ENCODE measurements around the gene CNTFR.

DNA sequence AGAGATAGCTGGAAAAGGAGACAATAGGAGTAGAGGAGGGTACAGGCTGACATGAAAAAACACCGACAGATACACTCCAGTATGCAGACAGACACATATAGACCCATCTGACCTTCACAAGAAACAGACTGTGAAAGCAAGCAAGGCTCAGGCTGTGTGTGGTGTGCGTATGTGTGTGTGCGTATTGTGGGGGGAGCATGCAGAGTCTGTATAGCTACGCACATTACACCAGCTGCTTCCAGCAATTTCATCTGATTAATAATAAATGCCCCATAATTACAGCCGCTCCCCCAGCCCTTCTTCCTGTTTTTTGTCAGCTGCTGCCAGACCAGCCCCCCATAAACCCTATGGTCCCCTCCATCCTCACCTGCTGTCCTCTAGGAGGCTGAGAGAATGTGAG is 6.7 kb downstream of the CNTFR start:
- TF ChIP-seq, protein P1, sequence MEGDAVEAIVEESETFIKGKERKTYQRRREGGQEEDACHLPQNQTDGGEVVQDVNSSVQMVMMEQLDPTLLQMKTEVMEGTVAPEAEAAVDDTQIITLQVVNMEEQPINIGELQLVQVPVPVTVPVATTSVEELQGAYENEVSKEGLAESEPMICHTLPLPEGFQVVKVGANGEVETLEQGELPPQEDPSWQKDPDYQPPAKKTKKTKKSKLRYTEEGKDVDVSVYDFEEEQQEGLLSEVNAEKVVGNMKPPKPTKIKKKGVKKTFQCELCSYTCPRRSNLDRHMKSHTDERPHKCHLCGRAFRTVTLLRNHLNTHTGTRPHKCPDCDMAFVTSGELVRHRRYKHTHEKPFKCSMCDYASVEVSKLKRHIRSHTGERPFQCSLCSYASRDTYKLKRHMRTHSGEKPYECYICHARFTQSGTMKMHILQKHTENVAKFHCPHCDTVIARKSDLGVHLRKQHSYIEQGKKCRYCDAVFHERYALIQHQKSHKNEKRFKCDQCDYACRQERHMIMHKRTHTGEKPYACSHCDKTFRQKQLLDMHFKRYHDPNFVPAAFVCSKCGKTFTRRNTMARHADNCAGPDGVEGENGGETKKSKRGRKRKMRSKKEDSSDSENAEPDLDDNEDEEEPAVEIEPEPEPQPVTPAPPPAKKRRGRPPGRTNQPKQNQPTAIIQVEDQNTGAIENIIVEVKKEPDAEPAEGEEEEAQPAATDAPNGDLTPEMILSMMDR (IDR thresholded peaks at IDR 0.05; ENCODE audit: insufficient read depth, low read length): no peak
- TF ChIP-seq POLR2AphosphoS5 (IDR thresholded peaks at IDR 0.05; ENCODE audit: low read depth): no peak
